H9 (cell line): ENCODE data around the gene HAGH. TPM values are rescaled to one million over a fixed set of nuclear protein-coding genes. Genes with fewer than 3 reads are reported as not detected.

Experiments used
- DNase-seq: peaks from one replicate; pipeline ENCODE4 v3.0.0-alpha.2; 2017
- H2AFZ ChIP-seq: one replicate; pipeline ENCODE4 v1.6.1; 2013; ENCODE audit warnings: mild to moderate bottlenecking, low read length, control low read depth, moderate library complexity
- H2AK5ac ChIP-seq: 2 replicates; pipeline ENCODE4 v1.6.1; 2013; ENCODE audit warnings: low read length, control low read depth, mixed read lengths; ENCODE audit not compliant: insufficient read length
- H2BK120ac ChIP-seq: one replicate; pipeline ENCODE4 v1.6.1; 2013; ENCODE audit warnings: low read depth, mild to moderate bottlenecking, low read length, control low read depth, inconsistent platforms; ENCODE audit not compliant: poor library complexity, severe bottlenecking
- H2BK12ac ChIP-seq: 2 replicates; pipeline ENCODE4 v1.6.1; 2013; ENCODE audit warnings: low read length, control low read depth, mixed read lengths, low read depth; ENCODE audit not compliant: insufficient read length
- H2BK15ac ChIP-seq: 2 replicates; pipeline ENCODE4 v1.6.1; 2013; ENCODE audit warnings: low read depth, low read length, control low read depth
- H2BK20ac ChIP-seq: one replicate; pipeline ENCODE4 v1.6.1; 2013; ENCODE audit warnings: low read depth, mild to moderate bottlenecking, low read length, control low read depth, inconsistent platforms; ENCODE audit not compliant: poor library complexity, severe bottlenecking
- H2BK5ac ChIP-seq: 2 replicates; pipeline ENCODE4 v1.6.1; 2013; ENCODE audit warnings: low read length, control low read depth, mixed read lengths; ENCODE audit not compliant: insufficient read length
- H3K14ac ChIP-seq: 2 replicates; pipeline ENCODE4 v1.6.1; 2013; ENCODE audit warnings: low read length, control low read depth; ENCODE audit not compliant: insufficient read depth
- H3K18ac ChIP-seq: 2 replicates; pipeline ENCODE4 v1.6.1; 2013; ENCODE audit warnings: low read depth, mild to moderate bottlenecking, mixed read lengths, low read length, control low read depth; ENCODE audit not compliant: insufficient read length
- H3K23ac ChIP-seq: 2 replicates; pipeline ENCODE4 v1.6.1; 2013; ENCODE audit warnings: low read length, control low read depth, mixed read lengths, low read depth; ENCODE audit not compliant: insufficient read length
- H3K23me2 ChIP-seq: 2 replicates; pipeline ENCODE4 v1.6.1; 2013; ENCODE audit warnings: low read depth, mild to moderate bottlenecking, mixed read lengths, low read length, control low read depth; ENCODE audit not compliant: insufficient read length, poor library complexity, severe bottlenecking
- H3K27ac ChIP-seq: 2 replicates; pipeline ENCODE4 v1.5.1; 2013; ENCODE audit warnings: low read length, control low read depth, mixed read lengths, low read depth; ENCODE audit not compliant: insufficient read length
- H3K27me3 ChIP-seq: 2 replicates; pipeline ENCODE4 v1.6.1; 2013; ENCODE audit warnings: low read length, control low read depth, inconsistent platforms; ENCODE audit not compliant: insufficient read depth
- H3K4ac ChIP-seq: 2 replicates; pipeline ENCODE4 v1.6.1; 2013; ENCODE audit warnings: low read depth, mild to moderate bottlenecking, control low read depth, inconsistent platforms, low read length, moderate library complexity
- H3K4me1 ChIP-seq: 2 replicates; pipeline ENCODE4 v1.6.1; 2013; ENCODE audit warnings: low read length, control low read depth, inconsistent platforms; ENCODE audit not compliant: insufficient read depth
- H3K4me2 ChIP-seq: 2 replicates; pipeline ENCODE4 v1.6.1; 2013; ENCODE audit warnings: low read length, control low read depth, mixed read lengths; ENCODE audit not compliant: insufficient read length, insufficient read depth
- H3K56ac ChIP-seq: 2 replicates; pipeline ENCODE4 v1.6.1; 2013; ENCODE audit warnings: low read depth, mild to moderate bottlenecking, mixed read lengths, low read length, control low read depth; ENCODE audit not compliant: insufficient read length
- H3K79me1 ChIP-seq: 2 replicates; pipeline ENCODE4 v1.6.1; 2013; ENCODE audit warnings: low read depth, mild to moderate bottlenecking, moderate library complexity, low read length, control low read depth, inconsistent platforms; ENCODE audit not compliant: insufficient read depth, poor library complexity, severe bottlenecking
- H3K79me2 ChIP-seq: 2 replicates; pipeline ENCODE4 v1.6.1; 2013; ENCODE audit warnings: low read length, control low read depth, inconsistent platforms; ENCODE audit not compliant: insufficient read depth
- H3K9ac ChIP-seq: 2 replicates; pipeline ENCODE4 v1.6.1; 2013; ENCODE audit warnings: low read length, control low read depth, mixed read lengths; ENCODE audit not compliant: insufficient read length; ENCODE audit errors: extremely low read depth
- H3K9me3 ChIP-seq: one replicate; pipeline ENCODE4 v1.6.1; 2013; ENCODE audit warnings: low read depth, low read length, inconsistent platforms; ENCODE audit not compliant: control insufficient read depth
- H3T11ph ChIP-seq: one replicate; pipeline ENCODE4 v1.6.1; 2013; ENCODE audit warnings: mild to moderate bottlenecking, low read length, control low read depth, inconsistent platforms
- H4K20me1 ChIP-seq: one replicate; pipeline ENCODE4 v1.6.1; 2013; ENCODE audit not compliant: control insufficient read depth, insufficient read length, insufficient read depth
- H4K5ac ChIP-seq: 2 replicates; pipeline ENCODE4 v1.6.1; 2013; ENCODE audit warnings: low read depth, mild to moderate bottlenecking, mixed read lengths, low read length, control low read depth; ENCODE audit not compliant: insufficient read length
- H4K8ac ChIP-seq: replicated peaks from 2 replicates; pipeline ENCODE4 v1.6.1; 2013; ENCODE audit warnings: low read length, control low read depth, mixed read lengths, low read depth; ENCODE audit not compliant: insufficient read length
- H4K91ac ChIP-seq: 2 replicates; pipeline ENCODE4 v1.6.1; 2013; ENCODE audit warnings: low read depth, mild to moderate bottlenecking, moderate library complexity, mixed read lengths, low read length, control low read depth; ENCODE audit not compliant: insufficient read length
- H3K27ac Mint-ChIP-seq, 3 experiments: 2 replicates in 2 of 3; 3 replicates in 1 of 3; pipeline ENCODE4 v1.8.0; 2020 to 2021; ENCODE audit warnings: mixed read lengths in 3 of 3, mild to moderate bottlenecking in 1 of 3, moderate library complexity in 1 of 3
- H3K27me3 Mint-ChIP-seq: 2 replicates; pipeline ENCODE4 v1.8.0; 2021; ENCODE audit warnings: low read depth, mild to moderate bottlenecking, moderate library complexity, mixed read lengths
- H3K36me3 Mint-ChIP-seq, 3 experiments: 2 replicates in 2 of 3; 3 replicates in 1 of 3; pipeline ENCODE4 v1.8.0; 2020 to 2021; ENCODE audit warnings: low read depth in 3 of 3, mixed read lengths in 3 of 3; ENCODE audit not compliant: insufficient read depth in 1 of 3
- H3K4me1 Mint-ChIP-seq, 2 experiments: 2 replicates each; pipeline ENCODE4 v1.8.0; 2020; ENCODE audit warnings: mixed read lengths in 2 of 2
- H3K4me3 Mint-ChIP-seq, 2 experiments: 2 replicates in 1 of 2; 3 replicates in 1 of 2; pipeline ENCODE4 v1.8.0; 2020 to 2021; ENCODE audit warnings: mild to moderate bottlenecking in 2 of 2, mixed read lengths in 2 of 2, moderate library complexity in 1 of 2
- H3K9me3 Mint-ChIP-seq, 2 experiments: 2 replicates in 1 of 2; 3 replicates in 1 of 2; pipeline ENCODE4 v1.8.0; 2020; ENCODE audit warnings: mild to moderate bottlenecking in 2 of 2, mixed read lengths in 2 of 2, moderate library complexity in 1 of 2
- CTCF ChIP-seq: fragments of 200-600 bp; sonication (generic); conservative IDR thresholded peaks from 3 replicates; pipeline ENCODE4 v1.8.0; 2021; ENCODE audit warnings: antibody characterized with exemption, mild to moderate bottlenecking
- WGBS: extraction: QIAGEN DNeasy Blood & Tissue Kit; methylation state at CpG from one replicate; pipeline ENCODE4 v1.1.7; 2013; ENCODE audit warnings: missing lambda C conversion rate, low lambda C conversion rate, mixed read lengths; ENCODE audit not compliant: insufficient read length; ENCODE audit errors: extremely low coverage; 5-methylcytosine and 5-hydroxymethylcytosine counted together
- total RNA-seq: library from RNA; stranded (reverse); gene quantifications from 2 replicates; pipeline ENCODE4 v1.2.1, GENCODE V29; 2021

Gene HAGH
- total RNA-seq, 1 experiment from 2014 or later = 30.0 TPM

DNA sequence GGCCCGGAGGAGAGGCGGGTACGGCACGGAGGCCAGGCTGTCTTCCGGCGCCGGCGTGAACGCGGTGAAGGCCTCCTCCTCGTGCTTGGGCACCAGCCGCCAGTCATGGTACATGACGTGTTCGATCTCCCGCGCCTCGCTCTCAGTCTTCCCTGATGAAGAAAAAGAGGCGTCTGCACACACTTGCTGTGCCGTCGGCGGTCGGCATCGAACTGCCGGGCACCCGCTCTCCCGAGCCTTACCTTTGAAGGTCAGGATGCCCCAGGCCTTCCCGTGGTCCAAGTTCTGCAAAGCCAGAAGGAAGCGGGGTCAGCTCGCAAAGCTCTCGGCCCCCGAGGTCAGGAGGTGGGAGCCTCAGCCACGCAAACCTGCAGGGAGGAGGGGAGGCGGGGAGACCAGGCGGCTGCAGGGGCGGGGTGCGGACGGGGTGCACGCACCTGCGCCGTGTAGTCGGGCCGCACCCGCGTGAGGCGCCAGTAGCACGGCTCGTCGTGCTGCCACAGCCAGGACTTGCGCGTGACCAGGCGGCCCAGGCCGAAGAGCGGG, 54.2 kb downstream of the HAGH start, which contains the start of gene EME2:
EME2 (plus strand) TSS at position 449 of the 546 bp plus-strand sequence. CDS start 418 bp downstream, outside the sequence.
- H4K8ac ChIP-seq = no peak within 1 kb of the TSS
- H3K79me2 ChIP-seq = no peaks in the 10 kb centered on the region; the same call in 1 of the 2 replicates
- no peak within 1 kb of the TSS for H2AFZ ChIP-seq
- H3K14ac ChIP-seq = peak within 1 kb of the TSS; percentile 79
- H3K36me3 Mint-ChIP-seq = peaks cover 9 to 47% (median 28%) of the 10 kb centered on the region in 3 experiments; a peak in 6 of 7 replicates
- peak within 1 kb of the TSS; percentile 44 for H3K18ac ChIP-seq
- H2AK5ac ChIP-seq = no peak within 1 kb of the TSS
- H3K4me1 Mint-ChIP-seq = peaks cover 3 to 19% of the 10 kb centered on the region in 2 experiments
- WGBS = no CpG with 5 or more reads among the region's 53 CpGs
- H3K9me3 Mint-ChIP-seq = no peaks in the 10 kb centered on the region
- H3K9me3 ChIP-seq = no peaks in the 10 kb centered on the region
- peak within 1 kb of the TSS; percentile 64 for H3K4me2 ChIP-seq
- H4K91ac ChIP-seq = no peak within 1 kb of the TSS
- no peak within 1 kb of the TSS for H2BK120ac ChIP-seq
- no peak within 1 kb of the TSS for H4K5ac ChIP-seq
- peak within 1 kb of the TSS; percentile 98 to 99 (median 99); a peak in 6 of 7 replicates for H3K27ac Mint-ChIP-seq
- H3K56ac ChIP-seq = no peak within 1 kb of the TSS
- H2BK5ac ChIP-seq = no peak within 1 kb of the TSS
- H3K27me3 ChIP-seq = no peaks in the 10 kb centered on the region
- no peaks in the 10 kb centered on the region for H3K4me1 ChIP-seq
- H4K20me1 ChIP-seq = no peaks in the 10 kb centered on the region
- H3K27me3 Mint-ChIP-seq = no peaks in the 10 kb centered on the region; the same call in 1 of the 2 replicates
- H2BK20ac ChIP-seq = no peak within 1 kb of the TSS
- DNase-seq = no peak
- peak within 1 kb of the TSS; percentile 95 to 98 for H3K4me3 Mint-ChIP-seq
- no peak within 1 kb of the TSS for H2BK15ac ChIP-seq
- no peak within 1 kb of the TSS for H3T11ph ChIP-seq
- no peak within 1 kb of the TSS for H3K4ac ChIP-seq
- H3K23ac ChIP-seq = no peak within 1 kb of the TSS
- no peak within 1 kb of the TSS for H2BK12ac ChIP-seq
- H3K9ac ChIP-seq = peak within 1 kb of the TSS; percentile 66
- no peak within 1 kb of the TSS for H3K27ac ChIP-seq
- no peak for TF ChIP-seq CTCF
- H3K23me2 ChIP-seq = peaks cover 9% of the 10 kb centered on the region
- peaks cover 5% of the 10 kb centered on the region for H3K79me1 ChIP-seq
